H1 (cell line): ENCODE measurements around the gene PPP2R3B. TPM values are rescaled to one million over a fixed set of nuclear protein-coding genes. Genes with fewer than 3 reads are reported as not detected.

Source experiments
- CTCF ChIA-PET: fragments of 300-600 bp; sonication (Branson Sonifier 250); formaldehyde crosslinking; loops from one replicate; lab custom pipeline; 2021; ENCODE audit not compliant: partially characterized antibody; lab: Charles Lee
- POLR2A ChIA-PET: fragments of 300-600 bp; sonication (Branson Sonifier 250); formaldehyde crosslinking; loops from one replicate; lab custom pipeline; 2021; ENCODE audit warnings: inconsistent platforms; ENCODE audit not compliant: partially characterized antibody; lab: Charles Lee
- DNase-seq, 2 experiments: peaks; one replicate each; pipeline versions ENCODE4 v3.0.0 to v3.0.0-alpha.2; 2010 to 2022; ENCODE audit warnings: low spot score in 2 of 2, low read depth in 1 of 2, mixed read lengths in 1 of 2
- FAIRE-seq: peaks from 2 replicates; lab custom pipeline; 2011; peaks lifted over from hg19 to GRCh38; lab: Jason Lieb, UNC
- H2AFZ ChIP-seq: 2 replicates; pipeline ENCODE4 v1.8.1; 2012; ENCODE audit warnings: low read length, inconsistent platforms
- H2AK5ac ChIP-seq: 2 replicates; pipeline ENCODE4 v1.6.1; 2013; ENCODE audit warnings: low read depth, low read length
- H2BK120ac ChIP-seq: replicated peaks from 2 replicates; pipeline ENCODE3; 2013; ENCODE audit warnings: low read depth, low read length, inconsistent platforms
- H2BK12ac ChIP-seq: 2 replicates; pipeline ENCODE4 v1.6.1; 2013; ENCODE audit warnings: low read depth, low read length
- H2BK15ac ChIP-seq: 2 replicates; pipeline ENCODE4 v1.6.1; 2013; ENCODE audit warnings: low read length
- H2BK20ac ChIP-seq: 2 replicates; pipeline ENCODE4 v1.6.1; 2013; ENCODE audit warnings: low read length
- H2BK5ac ChIP-seq: 2 replicates; pipeline ENCODE4 v1.6.1; 2013; ENCODE audit warnings: low read depth, low read length
- H3K14ac ChIP-seq: 2 replicates; pipeline ENCODE4 v1.6.1; 2013; ENCODE audit warnings: inconsistent platforms; ENCODE audit not compliant: insufficient read length
- H3K18ac ChIP-seq: 2 replicates; pipeline ENCODE4 v1.6.1; 2013; ENCODE audit warnings: low read length; ENCODE audit errors: extremely low read depth
- H3K23ac ChIP-seq: 2 replicates; pipeline ENCODE4 v1.6.1; 2013; ENCODE audit warnings: inconsistent platforms; ENCODE audit not compliant: insufficient read length
- H3K23me2 ChIP-seq: 2 replicates; pipeline ENCODE4 v1.6.1; 2013; ENCODE audit warnings: low read depth, low read length
- H3K27ac ChIP-seq: 2 replicates; pipeline ENCODE4 v1.6.1; 2011; ENCODE audit warnings: low read depth, low read length, inconsistent platforms
- H3K27me3 ChIP-seq, 4 experiments: replicated peaks in 1 of 4; 1 replicate in 1 of 4; 2 replicates in 3 of 4; pipeline versions ENCODE4 v1.6.1 to v1.8.1; 2011 to 2013; ENCODE audit warnings: low read length in 3 of 4, mild to moderate bottlenecking in 3 of 4, inconsistent platforms in 2 of 4, mixed read lengths in 2 of 4, moderate library complexity in 1 of 4; ENCODE audit not compliant: control insufficient read depth in 3 of 4, insufficient read depth in 3 of 4; ENCODE audit errors: extremely low read depth in 1 of 4
- H3K36me3 ChIP-seq, 4 experiments: 2 replicates each; pipeline versions ENCODE4 v1.6.1 to v1.8.1; 2011 to 2013; ENCODE audit warnings: mild to moderate bottlenecking in 4 of 4, low read length in 3 of 4, moderate library complexity in 2 of 4, control low read depth in 1 of 4, inconsistent platforms in 1 of 4; ENCODE audit not compliant: insufficient read depth in 4 of 4, control insufficient read depth in 2 of 4
- H3K4ac ChIP-seq: replicated peaks from 2 replicates; pipeline ENCODE3; 2013; ENCODE audit warnings: low read length, low read depth, mixed read lengths, inconsistent platforms; ENCODE audit not compliant: insufficient read length
- H3K4me1 ChIP-seq, 4 experiments: replicated peaks in 1 of 4; 1 replicate in 1 of 4; 2 replicates in 3 of 4; pipeline versions ENCODE4 v1.6.1 to v1.8.1; 2011 to 2013; ENCODE audit warnings: low read length in 3 of 4, inconsistent platforms in 2 of 4, mixed read lengths in 1 of 4; ENCODE audit not compliant: insufficient read depth in 4 of 4, control insufficient read depth in 3 of 4
- H3K4me2 ChIP-seq, 2 experiments: 2 replicates each; pipeline versions ENCODE4 v1.6.1 to v1.8.1; 2011 to 2013; ENCODE audit warnings: low read depth in 2 of 2, low read length in 2 of 2, control low read depth in 1 of 2, inconsistent platforms in 1 of 2, mild to moderate bottlenecking in 1 of 2; ENCODE audit not compliant: insufficient read depth in 1 of 2
- H3K4me3 ChIP-seq, 4 experiments: fragments of 200-600, 300-600 bp in 1 of 4; sonication (generic), shearing (Covaris generic), sonication (Bioruptor Twin) in 1 of 4; 2 replicates each; pipeline versions ENCODE4 v1.5.1 to v1.8.1; 2011 to 2016; ENCODE audit warnings: low read length in 4 of 4, low read depth in 3 of 4, control low read depth in 2 of 4, inconsistent platforms in 2 of 4, mild to moderate bottlenecking in 2 of 4, mixed read lengths in 1 of 4, moderate library complexity in 1 of 4; ENCODE audit not compliant: insufficient read depth in 2 of 4; ENCODE audit errors: extremely low read depth in 1 of 4
- H3K56ac ChIP-seq: replicated peaks from 2 replicates; pipeline ENCODE3; 2013; ENCODE audit warnings: low read depth, mild to moderate bottlenecking, mixed read lengths, low read length, inconsistent platforms; ENCODE audit not compliant: insufficient read length
- H3K79me1 ChIP-seq: 2 replicates; pipeline ENCODE4 v1.6.1; 2013; ENCODE audit warnings: low read depth, low read length, control low read depth
- H3K79me2 ChIP-seq, 2 experiments: 2 replicates each; pipeline versions ENCODE4 v1.6.1 to v1.8.1; 2012 to 2013; ENCODE audit warnings: low read length in 2 of 2, mild to moderate bottlenecking in 2 of 2, inconsistent platforms in 1 of 2; ENCODE audit not compliant: insufficient read depth in 2 of 2, control insufficient read depth in 1 of 2
- H3K9ac ChIP-seq, 4 experiments: replicated peaks in 1 of 4; 1 replicate in 1 of 4; 2 replicates in 3 of 4; pipeline versions ENCODE4 v1.6.1 to v1.8.1; 2011 to 2013; ENCODE audit warnings: low read depth in 3 of 4, low read length in 3 of 4, control low read depth in 2 of 4, mild to moderate bottlenecking in 2 of 4, moderate library complexity in 2 of 4, inconsistent platforms in 1 of 4; ENCODE audit errors: extremely low read depth in 1 of 4
- H3K9me3 ChIP-seq, 2 experiments: 2 replicates each; pipeline versions ENCODE4 v1.6.1 to v1.8.1; 2012 to 2013; ENCODE audit warnings: mild to moderate bottlenecking in 2 of 2, moderate library complexity in 2 of 2, control low read depth in 1 of 2, inconsistent platforms in 1 of 2, low read depth in 1 of 2, low read length in 1 of 2, mixed read lengths in 1 of 2; ENCODE audit not compliant: insufficient read depth in 2 of 2
- H4K20me1 ChIP-seq, 2 experiments: replicated peaks in 1 of 2; 2 replicates each; pipeline versions ENCODE3 to v1.8.1; 2011 to 2013; ENCODE audit warnings: inconsistent platforms in 2 of 2, low read length in 2 of 2, mild to moderate bottlenecking in 1 of 2; ENCODE audit not compliant: insufficient read depth in 2 of 2, control insufficient read depth in 1 of 2
- H4K5ac ChIP-seq: 2 replicates; pipeline ENCODE4 v1.6.1; 2013; ENCODE audit warnings: low read length, low read depth, mixed read lengths, inconsistent platforms; ENCODE audit not compliant: insufficient read length
- H4K8ac ChIP-seq: 2 replicates; pipeline ENCODE4 v1.8.0; 2013; ENCODE audit warnings: mild to moderate bottlenecking, moderate library complexity, low read length, inconsistent platforms; ENCODE audit not compliant: insufficient read depth; ENCODE audit errors: extremely low read depth
- H4K91ac ChIP-seq: replicated peaks from 2 replicates; pipeline ENCODE3; 2013; ENCODE audit warnings: low read length, mixed read lengths, inconsistent platforms; ENCODE audit not compliant: insufficient read length
- ASH2L ChIP-seq: fragments of 200-600, 300-600 bp; sonication (generic); IDR thresholded peaks from one replicate; pipeline ENCODE4 v1.7.1; 2017; ENCODE audit warnings: low read length
- BACH1 ChIP-seq: IDR thresholded peaks from 2 replicates; pipeline ENCODE4 v1.6.1; 2012; ENCODE audit warnings: low read length, improper control_type of control experiment
- CBX5 ChIP-seq: fragments of 300-800, 300-1000 bp; sonication (generic); IDR thresholded peaks from 2 replicates; pipeline ENCODE4 v1.7.1; 2016; ENCODE audit warnings: antibody characterized with exemption, low read length, low read depth
- CREB1 ChIP-seq: IDR thresholded peaks from 2 replicates; pipeline ENCODE4 v1.6.1; 2012; ENCODE audit warnings: inconsistent platforms
- EZH2 ChIP-seq: fragments of 200-600 bp; sonication (generic); IDR thresholded peaks from 2 replicates; pipeline ENCODE4 v1.7.1; 2012; ENCODE audit warnings: low read depth, mild to moderate bottlenecking, moderate library complexity, low read length, inconsistent platforms; ENCODE audit not compliant: severe bottlenecking
- GTF2F1 ChIP-seq: IDR thresholded peaks from 2 replicates; pipeline ENCODE4 v1.6.1; 2012; ENCODE audit warnings: low read depth, low read length, improper control_type of control experiment, borderline replicate concordance
- HDAC6 ChIP-seq: IDR thresholded peaks from one replicate; pipeline ENCODE4 v1.7.1; 2012; ENCODE audit warnings: low read depth, mild to moderate bottlenecking, inconsistent platforms, low read length, moderate library complexity
- PHF8 ChIP-seq: fragments of 200-600 bp; sonication (generic); conservative IDR thresholded peaks from 2 replicates; pipeline ENCODE4 v1.7.1; 2012; ENCODE audit warnings: low read depth, mild to moderate bottlenecking, inconsistent platforms, low read length, moderate library complexity
- POU5F1 ChIP-seq: IDR thresholded peaks from 2 replicates; pipeline ENCODE4 v1.6.1; 2011; ENCODE audit warnings: low read depth, mild to moderate bottlenecking, low read length, moderate library complexity
- TAF1 ChIP-seq: IDR thresholded peaks from 2 replicates; pipeline ENCODE4 v1.6.1; 2011; ENCODE audit warnings: mild to moderate bottlenecking, low read depth, low read length
- YY1 ChIP-seq: IDR thresholded peaks from 2 replicates; pipeline ENCODE4 v1.6.1; 2011; ENCODE audit warnings: low read depth, mild to moderate bottlenecking, low read length
- WGBS, 2 experiments: shearing (Covaris generic) in 1 of 2; methylation state at CpG; one replicate each; pipeline versions ENCODE4 v1.1.6 to v1.1.7; 2013 to 2015; ENCODE audit warnings: low lambda C conversion rate in 2 of 2, mixed read lengths in 2 of 2, inconsistent platforms in 1 of 2, low coverage in 1 of 2, missing lambda C conversion rate in 1 of 2; ENCODE audit not compliant: insufficient replicate concordance in 2 of 2, insufficient coverage in 1 of 2, insufficient read length in 1 of 2; ENCODE audit errors: extremely low coverage in 1 of 2, missing lambda C conversion rate in 1 of 2; 5-methylcytosine and 5-hydroxymethylcytosine counted together
- polyA plus RNA-seq, 7 experiments: library from polyadenylated mRNA; depleted of rRNA in 3 of 7; stranded (reverse) in 5 of 7; unstranded in 2 of 7; fragments of >200 nt in 5 of 7; fragments of 200-250 nt in 2 of 7; gene quantifications; 1 replicate in 5 of 7; 2 replicates in 1 of 7; 4 replicates in 1 of 7; pipeline versions ENCODE4 v1.2.1 to v1.2.3, GENCODE V29; 2011 to 2013; ENCODE audit warnings: missing spikeins in 2 of 7, mixed read lengths in 2 of 7
- total RNA-seq: library from RNA; stranded (reverse); fragmentation: NEBNext Ultra II Directional; extraction: Animal tissue kit (Norgen Biotek cat#: 25700); gene quantifications from 2 replicates; pipeline ENCODE4 v1.2.1, GENCODE V29; 2021
- TF ChIP-seq, protein P1 (sequence below), 3 experiments: IDR thresholded peaks; 1 replicate in 2 of 3; 2 replicates in 1 of 3; pipeline versions ENCODE4 v1.5.1 to v1.6.1; 2011; ENCODE audit warnings: low read length in 3 of 3, mild to moderate bottlenecking in 3 of 3, inconsistent platforms in 2 of 3, low read depth in 1 of 3, moderate library complexity in 1 of 3; ENCODE audit not compliant: insufficient read depth in 1 of 3; ENCODE audit errors: control extremely low read depth in 1 of 3

Gene PPP2R3B
- total and polyA plus RNA-seq, 2 of the 8 experiments (the other 6 are each of a cell fraction or from before 2014, with no cell fraction given), result 47.6 to 86.7 TPM

DNA sequence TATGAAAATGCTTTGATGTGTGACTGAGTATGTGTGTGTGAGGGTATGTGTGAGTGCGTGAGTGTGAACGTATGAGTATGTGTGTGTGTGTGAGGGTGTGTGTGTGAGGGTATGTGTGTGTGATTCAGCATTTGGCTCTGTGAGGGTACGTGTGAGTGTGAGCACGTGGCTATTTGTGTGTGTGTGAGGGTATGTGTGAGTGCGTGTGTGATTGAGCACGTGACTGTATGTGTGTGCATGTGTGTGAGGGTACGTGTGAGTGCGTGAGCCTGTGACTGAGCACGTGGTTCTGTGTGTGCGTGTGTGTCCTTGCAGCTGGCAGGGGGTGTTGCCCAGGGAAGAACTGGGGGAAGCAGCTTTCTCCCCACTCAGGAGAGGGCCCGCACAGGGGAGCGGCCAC lies 16.1 kb upstream of the PPP2R3B start:
- Histone ChIP-seq H3K4me2 (no peak overlapping the region), H4K8ac (no peak overlapping the region), H3K9ac (no peak overlapping the region), H2BK15ac (peak overlapping the region; percentile 99), H2BK20ac (peak overlapping the region; percentile 89), H3K23me2 (peaks cover 3% of the 10 kb centered on the region; the same call in 1 of the 2 replicates), H3K9me3 (peaks cover 0 to 8% of the 10 kb centered on the region in 2 experiments; a peak in 1 of 4 replicates), H3K36me3 (no peaks in the 10 kb centered on the region), H3K4me3 (no peak overlapping the region), H2BK5ac (peak overlapping the region; percentile 88; the same call in 1 of the 2 replicates), H3K4ac (peak overlapping the region; percentile 87), H3K27ac (no peak overlapping the region), H3K27me3 (no peaks in the 10 kb centered on the region), H2AK5ac (peak overlapping the region; percentile 100), H2AFZ (no peak overlapping the region), H3K14ac (no peak overlapping the region), H3K79me2 (no peaks in the 10 kb centered on the region), H2BK120ac (no peak overlapping the region), H3K56ac (peak overlapping the region; percentile 14), H3K23ac (no peak overlapping the region), H2BK12ac (peak overlapping the region; percentile 100), H4K91ac (no peak overlapping the region), H3K4me1 (no peaks in the 10 kb centered on the region), H4K20me1 (peaks cover 0 to 3% of the 10 kb centered on the region in 2 experiments), H3K18ac (peak overlapping the region; percentile 88; the same call in 1 of the 2 replicates), H4K5ac (no peak overlapping the region), H3K79me1 (peaks cover 3% of the 10 kb centered on the region; the same call in 1 of the 2 replicates)
- CTCF ChIA-PET, result no interaction called here
- POLR2A ChIA-PET, result no interaction called here
- no peak for FAIRE-seq
- WGBS, 2 experiments, result 88 to 100% methylated on average over 2 to 12 of the region's 12 CpGs
- no peak for DNase-seq
- no peak for TF ChIP-seq CREB1
- TF ChIP-seq POU5F1, result no peak
- TF ChIP-seq HDAC6, result no peak
- no peak for TF ChIP-seq YY1
- no peak for TF ChIP-seq TAF1
- TF ChIP-seq GTF2F1, result no peak
- TF ChIP-seq BACH1, result no peak
- TF ChIP-seq, protein P1, sequence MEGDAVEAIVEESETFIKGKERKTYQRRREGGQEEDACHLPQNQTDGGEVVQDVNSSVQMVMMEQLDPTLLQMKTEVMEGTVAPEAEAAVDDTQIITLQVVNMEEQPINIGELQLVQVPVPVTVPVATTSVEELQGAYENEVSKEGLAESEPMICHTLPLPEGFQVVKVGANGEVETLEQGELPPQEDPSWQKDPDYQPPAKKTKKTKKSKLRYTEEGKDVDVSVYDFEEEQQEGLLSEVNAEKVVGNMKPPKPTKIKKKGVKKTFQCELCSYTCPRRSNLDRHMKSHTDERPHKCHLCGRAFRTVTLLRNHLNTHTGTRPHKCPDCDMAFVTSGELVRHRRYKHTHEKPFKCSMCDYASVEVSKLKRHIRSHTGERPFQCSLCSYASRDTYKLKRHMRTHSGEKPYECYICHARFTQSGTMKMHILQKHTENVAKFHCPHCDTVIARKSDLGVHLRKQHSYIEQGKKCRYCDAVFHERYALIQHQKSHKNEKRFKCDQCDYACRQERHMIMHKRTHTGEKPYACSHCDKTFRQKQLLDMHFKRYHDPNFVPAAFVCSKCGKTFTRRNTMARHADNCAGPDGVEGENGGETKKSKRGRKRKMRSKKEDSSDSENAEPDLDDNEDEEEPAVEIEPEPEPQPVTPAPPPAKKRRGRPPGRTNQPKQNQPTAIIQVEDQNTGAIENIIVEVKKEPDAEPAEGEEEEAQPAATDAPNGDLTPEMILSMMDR (IDR thresholded peaks at IDR 0.05; ENCODE audit: control extremely low read depth in 1 of 3, insufficient read depth in 1 of 3, low read depth in 1 of 3, low read length in 3 of 3), result no peak
- no peak for TF ChIP-seq CBX5
- TF ChIP-seq ASH2L, result no peak
- TF ChIP-seq PHF8, result no peak
- no peak for TF ChIP-seq EZH2
